LNCaP clone FGC (cell line): ENCODE results near the gene PPM1H.

Experiments used
- DNase-seq: peaks from one replicate; pipeline ENCODE4 v3.0.0-alpha.2; 2011; ENCODE audit warnings: low read depth
- H3K4me3 ChIP-seq: 2 replicates; pipeline ENCODE4 v1.5.1; 2011; ENCODE audit warnings: mild to moderate bottlenecking, low read depth, low read length, control low read depth
- TF ChIP-seq, protein P1 (sequence below): IDR thresholded peaks from 2 replicates; pipeline ENCODE4 v1.5.1; 2012; ENCODE audit warnings: mild to moderate bottlenecking; ENCODE audit not compliant: control insufficient read depth, insufficient read depth; ENCODE audit errors: extremely low read depth

PPM1H gene

DNA sequence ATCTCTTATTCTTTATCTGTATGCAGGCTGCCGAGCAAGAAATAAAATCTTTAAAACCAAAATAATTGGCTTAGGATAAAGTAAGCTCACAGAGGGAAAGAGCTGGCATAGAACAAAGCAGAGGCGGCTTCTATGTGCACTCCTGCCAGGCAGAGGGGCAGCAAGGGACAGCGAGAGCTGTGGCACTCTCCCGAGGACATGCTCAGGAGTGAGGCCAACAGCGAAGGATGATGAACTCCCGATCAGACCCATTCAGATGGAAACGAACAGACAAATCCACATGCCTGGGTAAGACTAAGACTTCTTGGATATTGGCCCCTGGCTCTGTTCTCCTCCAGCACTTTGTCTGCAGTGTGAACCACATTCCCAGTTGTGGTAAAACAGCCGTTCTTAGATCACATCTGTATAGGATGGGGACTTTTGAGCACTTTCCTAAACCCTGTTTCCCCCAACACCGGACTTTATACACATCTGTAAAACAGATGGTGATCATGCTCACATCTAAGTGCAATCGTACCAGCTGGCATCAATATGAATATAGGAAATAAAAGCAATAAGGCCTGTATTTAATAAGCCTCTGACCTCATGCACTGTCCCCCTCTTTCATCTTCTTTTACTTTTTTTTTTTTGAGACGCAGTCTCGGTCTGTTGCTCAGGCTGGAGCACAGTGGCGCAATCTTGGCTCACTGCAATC is 134.1 kb downstream of the PPM1H start:
- DNase-seq: no peak
- H3K4me3 ChIP-seq: no peak overlapping the region
- TF ChIP-seq, protein P1, sequence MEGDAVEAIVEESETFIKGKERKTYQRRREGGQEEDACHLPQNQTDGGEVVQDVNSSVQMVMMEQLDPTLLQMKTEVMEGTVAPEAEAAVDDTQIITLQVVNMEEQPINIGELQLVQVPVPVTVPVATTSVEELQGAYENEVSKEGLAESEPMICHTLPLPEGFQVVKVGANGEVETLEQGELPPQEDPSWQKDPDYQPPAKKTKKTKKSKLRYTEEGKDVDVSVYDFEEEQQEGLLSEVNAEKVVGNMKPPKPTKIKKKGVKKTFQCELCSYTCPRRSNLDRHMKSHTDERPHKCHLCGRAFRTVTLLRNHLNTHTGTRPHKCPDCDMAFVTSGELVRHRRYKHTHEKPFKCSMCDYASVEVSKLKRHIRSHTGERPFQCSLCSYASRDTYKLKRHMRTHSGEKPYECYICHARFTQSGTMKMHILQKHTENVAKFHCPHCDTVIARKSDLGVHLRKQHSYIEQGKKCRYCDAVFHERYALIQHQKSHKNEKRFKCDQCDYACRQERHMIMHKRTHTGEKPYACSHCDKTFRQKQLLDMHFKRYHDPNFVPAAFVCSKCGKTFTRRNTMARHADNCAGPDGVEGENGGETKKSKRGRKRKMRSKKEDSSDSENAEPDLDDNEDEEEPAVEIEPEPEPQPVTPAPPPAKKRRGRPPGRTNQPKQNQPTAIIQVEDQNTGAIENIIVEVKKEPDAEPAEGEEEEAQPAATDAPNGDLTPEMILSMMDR: no peak

DNA sequence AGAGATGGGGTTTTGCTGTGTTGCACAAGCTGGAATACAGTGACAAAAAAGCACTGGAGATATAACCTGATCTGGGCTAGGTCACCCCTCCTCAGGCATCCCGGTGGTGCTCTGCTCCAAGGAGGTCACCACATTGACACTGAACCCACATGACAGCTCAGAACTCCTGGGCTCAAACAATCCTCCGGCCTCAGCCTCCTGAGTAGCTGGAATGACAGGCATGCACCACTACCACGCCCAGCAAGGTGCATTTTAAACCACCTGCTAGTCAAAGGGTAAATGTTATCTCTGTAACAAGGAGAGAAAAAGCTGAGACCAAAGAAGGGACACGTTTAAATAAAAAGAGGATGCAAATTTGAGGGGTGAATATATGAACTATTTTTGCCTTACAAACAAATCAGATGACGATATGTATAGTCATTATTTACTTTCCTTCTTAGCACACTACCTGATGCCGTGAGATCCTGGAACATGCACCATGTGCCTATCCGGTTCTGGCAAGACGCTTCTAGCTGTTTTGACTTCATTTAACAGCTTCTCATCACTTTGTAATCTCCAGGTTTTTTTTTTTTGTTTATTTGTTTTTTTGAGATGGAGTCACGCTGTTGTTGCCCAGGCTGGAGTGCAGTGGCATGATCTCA is 135.1 kb downstream of the PPM1H start:
- TF ChIP-seq, protein P1: no peak
- DNase-seq: peak; percentile 64
- no peak overlapping the region for H3K4me3 ChIP-seq

DNA sequence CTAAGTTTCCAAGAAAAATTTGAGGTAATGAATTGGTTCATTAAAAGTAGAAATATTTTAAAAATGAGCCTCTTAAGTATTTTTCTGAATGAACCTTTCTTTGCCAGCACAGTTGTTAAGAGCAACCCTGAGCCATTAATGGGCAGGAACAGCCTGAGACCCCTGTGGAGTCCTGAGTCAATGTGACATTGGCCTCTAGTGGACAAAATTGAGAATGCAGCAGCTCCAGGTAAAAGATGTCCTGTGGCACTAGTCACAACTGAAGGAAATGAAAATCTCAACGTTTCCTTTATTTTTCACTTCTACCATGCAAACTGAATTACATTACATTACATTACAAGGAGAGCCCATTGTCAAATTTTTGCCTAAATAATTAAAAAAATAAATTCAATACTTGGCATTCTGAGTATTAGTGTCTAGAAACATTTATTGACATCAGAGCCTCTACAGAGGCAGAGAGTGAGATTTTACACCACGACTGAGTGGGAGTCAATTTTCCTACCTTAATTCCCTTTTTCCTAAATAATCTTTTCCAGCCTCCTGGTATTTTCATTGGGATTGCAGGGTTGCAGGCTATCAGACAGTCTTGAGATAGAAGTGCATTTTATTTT is 135.7 kb downstream of the PPM1H start:
- H3K4me3 ChIP-seq: no peak overlapping the region
- TF ChIP-seq, protein P1: peak; percentile 79
- DNase-seq: peak; percentile 33

DNA sequence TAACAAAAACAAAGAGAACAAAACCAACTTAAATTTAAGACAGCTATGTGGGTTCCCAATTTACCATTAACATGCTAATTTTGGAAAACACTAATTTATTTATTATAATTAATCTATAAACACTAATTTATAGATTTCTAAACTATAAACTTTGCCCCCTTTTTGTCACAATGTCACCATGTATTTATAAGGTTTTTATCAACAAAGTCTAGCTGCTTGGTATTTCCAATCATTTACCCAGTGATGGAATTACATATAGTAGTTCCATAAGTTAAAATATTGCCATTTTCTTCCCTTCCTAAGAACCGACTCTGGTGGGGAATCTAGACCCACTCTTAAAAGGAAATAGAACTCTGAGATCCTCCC is 140.7 kb downstream of the PPM1H start:
- TF ChIP-seq, protein P1: no peak
- no peak overlapping the region for H3K4me3 ChIP-seq

DNA sequence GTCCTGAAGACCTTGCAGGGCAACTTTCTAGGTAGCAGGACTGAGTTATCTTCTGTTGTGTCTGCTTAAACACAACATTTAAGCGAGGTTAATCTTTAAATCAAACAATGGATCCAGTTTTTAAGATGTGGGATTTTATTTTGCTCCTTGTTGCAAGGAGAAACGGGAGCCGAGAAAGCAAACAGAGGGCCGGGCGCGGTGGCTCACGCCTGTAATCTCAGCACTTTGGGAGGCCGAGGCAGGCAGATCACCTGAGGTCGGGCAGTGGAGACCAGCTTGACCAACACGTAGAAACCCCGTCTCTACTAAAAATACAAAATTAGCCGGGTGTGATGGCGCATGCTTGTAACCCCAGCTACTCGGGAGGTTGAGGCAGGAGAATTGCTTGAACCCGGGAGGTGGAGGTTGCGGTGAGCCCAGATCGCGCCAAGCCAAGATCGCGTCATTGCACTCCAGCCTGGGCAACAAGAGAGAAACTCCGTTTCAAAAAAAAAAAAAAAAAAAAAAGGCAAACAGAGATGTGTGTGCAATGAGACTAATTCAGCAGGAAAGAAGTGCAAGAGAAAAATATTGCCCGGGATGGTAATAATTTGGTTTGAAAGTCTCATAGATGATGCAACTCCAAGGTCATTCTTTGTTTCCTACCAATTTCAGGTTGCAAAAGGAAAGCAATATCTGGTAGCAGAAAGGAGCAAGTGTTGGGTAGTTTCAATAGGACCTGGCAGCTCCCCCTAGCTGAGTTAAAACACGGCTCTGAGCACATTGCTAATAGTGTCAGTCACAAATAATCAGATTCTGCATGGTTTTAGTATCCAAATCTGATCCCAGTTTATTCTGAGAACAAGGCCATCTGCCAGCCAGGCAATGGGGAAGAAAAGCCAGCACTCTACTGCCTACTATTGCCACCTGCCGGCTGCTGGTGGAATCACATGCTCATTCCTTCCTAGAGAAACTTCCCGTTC is 141.4 kb downstream of the PPM1H start:
- peak; percentile 30 for DNase-seq
- TF ChIP-seq, protein P1: peak; percentile 88
- H3K4me3 ChIP-seq: no peak overlapping the region

More for the DNA sequence above, 140.7 kb downstream of the PPM1H start:
- DNase-seq: no peak

DNA sequence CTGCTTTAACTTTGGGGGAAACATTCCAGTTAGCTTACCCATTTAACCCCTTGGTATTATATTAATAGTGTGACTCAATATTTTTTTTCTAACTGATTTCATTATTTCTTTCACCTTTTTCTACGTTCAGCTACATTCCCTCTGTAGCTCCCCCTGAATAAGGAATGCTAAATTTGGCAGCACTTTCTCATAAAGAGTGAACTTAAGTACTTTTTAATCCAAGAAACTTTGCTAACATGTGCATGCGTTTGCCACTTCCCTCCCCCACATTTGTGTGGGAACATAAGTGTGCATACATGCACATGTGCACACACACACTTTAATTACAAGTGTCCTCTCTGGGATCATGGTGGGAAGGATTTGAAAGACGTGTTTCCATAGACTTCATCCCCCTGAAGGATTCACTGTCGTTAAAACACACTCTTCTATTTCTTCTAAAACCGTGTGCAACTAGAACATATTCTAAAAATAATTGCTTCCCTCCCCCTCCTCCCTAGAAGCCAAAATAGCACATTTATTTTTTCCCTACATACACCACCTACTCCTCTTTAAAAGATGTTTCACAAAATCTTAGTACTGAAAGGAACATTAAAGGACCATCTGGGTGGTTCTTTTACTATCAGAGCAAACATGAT is 142.6 kb downstream of the PPM1H start:
- TF ChIP-seq, protein P1: no peak
- H3K4me3 ChIP-seq: no peak overlapping the region
- no peak for DNase-seq
